Measurements from ENCODE around the gene RANBP10. TPM values are rescaled to one million over a fixed set of nuclear protein-coding genes. Genes with fewer than 3 reads are reported as not detected.

RANBP10 gene
- total RNA-seq, 1 donor from 2014 or later: 14.7 TPM

- DNase-seq: no peak
- no peak for TF ChIP-seq CTCF (IDR thresholded peaks at IDR 0.05; ENCODE audit: borderline replicate concordance)
- H3K9me3 ChIP-seq (replicated peaks): no peaks in the 10 kb centered on the region
- H3K36me3 ChIP-seq: peaks cover 80% of the 10 kb centered on the region
- no peak overlapping the region for H3K4me3 ChIP-seq
- no peaks in the 10 kb centered on the region for H3K4me1 ChIP-seq
- H3K27me3 ChIP-seq (ENCODE audit: low read depth): no peaks in the 10 kb centered on the region
- intact Hi-C loops (cut with micrococcal nuclease): no loop called here
- H3K27ac ChIP-seq (replicated peaks): no peak overlapping the region
Measured at GRCh38 chr16:67726106-67727034, 80.0 kb downstream of the RANBP10 start.

GRCh38 chr16:67723911-67724305 lies 82.5 kb downstream of the RANBP10 start:
- TF ChIP-seq CTCF (IDR thresholded peaks at IDR 0.05; ENCODE audit: borderline replicate concordance): no peak
- Histone ChIP-seq H3K36me3 (peaks cover 55% of the 10 kb centered on the region), H3K27ac (replicated peaks) (no peak overlapping the region), H3K4me3 (no peak overlapping the region), H3K27me3 (ENCODE audit: low read depth) (no peaks in the 10 kb centered on the region), H3K9me3 (replicated peaks) (no peaks in the 10 kb centered on the region), H3K4me1 (peaks cover 17% of the 10 kb centered on the region)
- intact Hi-C loops (cut with micrococcal nuclease): loop anchor here (5.0 kb wide), 1 partner anchor 83 kb away; the partner anchor contains the start of genes RANBP10 and TSNAXIP1
- DNase-seq: no peak

GRCh38 chr16:67723151-67723910 lies 83.0 kb downstream of the RANBP10 start:
- no peak for DNase-seq
- Histone ChIP-seq H3K27ac (replicated peaks) (no peak overlapping the region), H3K4me1 (peaks cover 23% of the 10 kb centered on the region), H3K4me3 (no peak overlapping the region), H3K9me3 (replicated peaks) (no peaks in the 10 kb centered on the region), H3K27me3 (ENCODE audit: low read depth) (no peaks in the 10 kb centered on the region), H3K36me3 (peaks cover 50% of the 10 kb centered on the region)
- intact Hi-C loops (cut with micrococcal nuclease): loop anchor here (5.0 kb wide), 1 partner anchor 84 kb away; the partner anchor contains the start of genes RANBP10 and TSNAXIP1
- TF ChIP-seq CTCF (IDR thresholded peaks at IDR 0.05; ENCODE audit: borderline replicate concordance): no peak

GRCh38 chr16:67720236-67720635 lies 86.1 kb downstream of the RANBP10 start:
- no peak for TF ChIP-seq CTCF (IDR thresholded peaks at IDR 0.05; ENCODE audit: borderline replicate concordance)
- H3K4me3 ChIP-seq: peak overlapping the region; percentile 100

GRCh38 chr16:67719778-67720144 lies 86.6 kb downstream of the RANBP10 start:
- Histone ChIP-seq H3K4me1 (peaks cover 34% of the 10 kb centered on the region), H3K9me3 (replicated peaks) (no peaks in the 10 kb centered on the region), H3K27ac (replicated peaks) (peak overlapping the region; percentile 96), H3K27me3 (ENCODE audit: low read depth) (no peaks in the 10 kb centered on the region), H3K4me3 (peak overlapping the region; percentile 100), H3K36me3 (peaks cover 17% of the 10 kb centered on the region)
- intact Hi-C loops (cut with micrococcal nuclease): loop anchor here (5.0 kb wide), 1 partner anchor 88 kb away; the partner anchor contains the start of genes RANBP10 and TSNAXIP1
- DNase-seq: no peak
- no peak for TF ChIP-seq CTCF (IDR thresholded peaks at IDR 0.05; ENCODE audit: borderline replicate concordance)

More at GRCh38 chr16:67720236-67720635, 86.1 kb downstream of the RANBP10 start:
- Histone ChIP-seq H3K9me3 (replicated peaks) (no peaks in the 10 kb centered on the region), H3K36me3 (peaks cover 21% of the 10 kb centered on the region), H3K27ac (replicated peaks) (peak overlapping the region; percentile 96), H3K4me1 (peaks cover 34% of the 10 kb centered on the region), H3K27me3 (ENCODE audit: low read depth) (no peaks in the 10 kb centered on the region)
- intact Hi-C loops (cut with micrococcal nuclease): loop anchor here (5.0 kb wide), 1 partner anchor 87 kb away; the partner anchor contains the start of genes RANBP10 and TSNAXIP1
- no peak for DNase-seq
